GM13976 (cell line): ENCODE data around the gene CD47.

ENCODE experiments used
- DNase-seq: peaks from one replicate; pipeline ENCODE4 v3.0.0; 2012; ENCODE audit warnings: low spot score
- CTCF ChIP-seq: IDR thresholded peaks from 2 replicates; pipeline ENCODE4 v1.5.1; 2012; ENCODE audit warnings: borderline replicate concordance, mild to moderate bottlenecking; ENCODE audit not compliant: insufficient read depth; ENCODE audit errors: extremely low read depth, missing control alignments, control extremely low read depth
- in situ Hi-C: fragments of 300-500 bp; cut with MboI; formaldehyde crosslinking; loops from one replicate; pipeline ENCODE4 v1.12.0; 2022; ENCODE audit warnings: low sequenced_read_pairs, mixed read lengths, inconsistent platforms; ENCODE audit not compliant: unreplicated experiment

CD47 gene

GRCh38 chr3:108090701-108091497, at the start of gene CD47:
CD47 (minus strand) TSS chr3:108091031; CDS start chr3:108090908, 123 bp downstream.
- TF ChIP-seq CTCF: no peak
- DNase-seq: peak; percentile 96
- in situ Hi-C loops: no loop called here

- TF ChIP-seq CTCF: no peak
- DNase-seq: no peak
- in situ Hi-C loops: no loop called here
Measured at GRCh38 chr3:108137460-108137814, 46.6 kb upstream of the CD47 start.

GRCh38 chr3:108136561-108137459, 46.0 kb upstream of the CD47 start:
- no peak for TF ChIP-seq CTCF
- in situ Hi-C loops: no loop called here
- no peak for DNase-seq

- TF ChIP-seq CTCF: no peak
- in situ Hi-C loops: no loop called here
Measured at GRCh38 chr3:108134555-108134880, 43.7 kb upstream of the CD47 start.

GRCh38 chr3:108133858-108134554, 43.2 kb upstream of the CD47 start:
- no peak for DNase-seq
- TF ChIP-seq CTCF: no peak
- in situ Hi-C loops: no loop called here

More at GRCh38 chr3:108134555-108134880, 43.7 kb upstream of the CD47 start:
- DNase-seq: no peak

- no peak for TF ChIP-seq CTCF
- in situ Hi-C loops: no loop called here
- no peak for DNase-seq
Measured at GRCh38 chr3:108133048-108133369, 42.2 kb upstream of the CD47 start.
